CD4-positive, alpha-beta T cell treated with Interferon gamma for 1 hour (primary cell): ENCODE measurements around the gene MTR.
"Not testable (repeated sequence)": the region's sequence is repeated elsewhere in the genome, so short reads cannot be mapped to it uniquely, and the experiment has no call there.

Experiments
- DNase-seq: peaks from one replicate; pipeline ENCODE4 v3.0.0-alpha.2; 2020

MTR gene

GRCh38 chr1:236834876-236835275 lies 39.8 kb downstream of the MTR start:
- DNase-seq, result no peak

GRCh38 chr1:236835491-236835890 lies 40.4 kb downstream of the MTR start:
- no peak for DNase-seq

GRCh38 chr1:236836157-236836556 lies 41.1 kb downstream of the MTR start:
- no peak for DNase-seq

- DNase-seq, result no peak
Observed at GRCh38 chr1:236837115-236837514, 42.0 kb downstream of the MTR start.

GRCh38 chr1:236837897-236838296 lies 42.8 kb downstream of the MTR start:
- DNase-seq, result no peak

DNA sequence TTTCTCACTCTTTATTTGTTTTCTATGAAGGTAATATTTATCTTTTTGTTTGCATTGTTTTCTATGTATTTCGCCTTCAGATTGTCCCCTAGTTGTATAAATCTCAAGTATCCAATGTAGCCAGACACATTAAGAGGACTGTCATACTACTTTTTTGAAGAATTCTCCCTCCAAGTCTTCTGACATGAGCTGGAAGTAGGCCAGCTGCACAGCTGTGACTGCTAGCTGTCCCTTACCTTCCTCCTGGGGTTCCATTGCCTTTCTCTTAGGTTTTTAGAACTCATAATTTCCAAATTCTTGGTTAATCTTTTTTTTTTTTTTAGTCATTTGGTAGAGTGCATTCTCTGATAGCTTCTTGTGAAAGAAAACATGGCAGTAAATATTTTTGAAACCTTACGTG lies 46.2 kb downstream of the MTR start:
- no peak for DNase-seq

DNA sequence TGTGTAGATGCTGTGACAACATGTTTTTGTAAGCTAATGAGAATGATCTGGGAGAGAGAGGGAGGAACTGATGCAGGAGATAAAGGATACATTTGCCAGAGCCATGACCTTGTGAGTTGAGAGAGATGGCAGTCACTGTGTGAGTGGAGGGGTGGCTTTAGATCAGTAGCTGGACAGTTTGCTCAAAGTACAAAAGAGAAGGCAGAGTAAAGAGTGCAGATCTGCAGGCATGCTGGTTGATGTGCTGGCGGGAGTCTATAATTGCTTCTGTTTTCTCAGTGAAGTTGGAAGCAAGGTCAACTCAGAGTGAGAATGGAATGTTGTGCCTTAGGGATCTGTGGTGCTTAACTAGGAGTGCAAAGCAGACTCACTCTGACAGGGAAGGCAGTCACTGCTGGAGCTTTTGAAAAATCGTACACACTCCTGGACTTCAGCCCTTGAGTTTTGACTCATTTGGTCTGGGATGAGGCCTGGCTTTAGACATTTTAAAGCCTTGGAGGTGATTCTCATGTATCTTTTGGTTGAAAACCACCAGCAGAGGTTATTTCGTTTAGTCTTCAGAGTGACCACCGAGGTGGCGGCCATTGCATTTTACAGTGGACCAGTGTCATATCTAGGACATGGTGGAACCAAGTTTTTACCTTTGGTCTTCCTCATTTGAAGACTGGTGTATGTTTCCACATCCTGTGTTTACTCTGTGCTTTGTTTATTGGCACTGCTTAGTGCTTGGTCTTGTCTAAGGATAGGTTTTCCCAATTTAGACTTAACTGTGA lies 49.6 kb downstream of the MTR start:
- DNase-seq, result no peak

DNA sequence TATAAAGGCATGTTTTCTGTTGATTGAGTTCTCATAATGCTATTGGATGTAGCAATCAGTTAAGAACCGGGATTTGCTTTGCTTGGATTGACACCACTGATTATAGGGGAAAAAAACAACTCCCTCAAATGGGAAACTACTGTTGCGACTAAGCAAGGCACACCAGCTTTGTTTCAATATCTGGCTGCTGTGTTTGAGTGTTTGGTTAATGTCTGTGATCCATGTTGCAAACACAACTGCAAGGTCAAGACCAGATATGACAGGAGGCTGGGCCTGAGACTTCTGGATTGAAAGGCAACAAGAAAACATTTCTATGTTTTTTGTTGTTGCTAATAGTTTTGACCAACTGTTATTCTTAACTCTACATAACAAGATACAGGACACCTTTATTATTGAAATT lies 50.7 kb downstream of the MTR start:
- no peak for DNase-seq

DNA sequence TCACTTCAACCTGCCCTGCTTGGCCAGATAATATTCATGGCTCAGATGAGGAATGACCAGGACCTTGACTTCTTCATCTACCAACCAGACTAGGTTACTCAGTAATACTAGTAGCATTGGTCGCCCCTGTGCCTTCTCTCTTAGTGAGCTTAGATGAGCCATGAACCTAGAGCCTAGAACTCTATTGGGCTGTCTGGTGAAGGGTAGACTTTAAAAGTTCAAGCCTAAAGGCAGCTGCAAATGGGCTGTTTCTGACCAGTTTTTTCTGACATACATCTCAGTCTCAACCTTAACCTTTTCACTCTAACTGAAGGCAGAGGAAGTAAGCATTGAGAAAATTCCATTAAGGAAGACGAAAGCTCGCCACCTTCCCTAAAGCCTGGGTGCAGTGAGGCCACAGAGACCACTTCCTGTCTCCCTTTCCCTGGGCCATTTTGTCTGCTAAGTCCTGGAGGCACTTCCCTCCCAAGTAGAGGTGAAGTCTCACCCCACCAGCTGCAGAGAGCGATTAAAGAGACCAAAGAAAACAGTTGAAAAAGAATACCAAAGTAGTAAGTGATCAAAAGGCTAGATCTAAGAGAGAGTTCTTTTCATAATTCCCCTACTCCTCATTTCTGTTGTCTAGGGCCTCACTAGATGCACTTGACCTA lies 53.3 kb downstream of the MTR start:
- DNase-seq, result no peak

GRCh38 chr1:236850077-236850979 lies 55.2 kb downstream of the MTR start:
- DNase-seq, result no peak

DNA sequence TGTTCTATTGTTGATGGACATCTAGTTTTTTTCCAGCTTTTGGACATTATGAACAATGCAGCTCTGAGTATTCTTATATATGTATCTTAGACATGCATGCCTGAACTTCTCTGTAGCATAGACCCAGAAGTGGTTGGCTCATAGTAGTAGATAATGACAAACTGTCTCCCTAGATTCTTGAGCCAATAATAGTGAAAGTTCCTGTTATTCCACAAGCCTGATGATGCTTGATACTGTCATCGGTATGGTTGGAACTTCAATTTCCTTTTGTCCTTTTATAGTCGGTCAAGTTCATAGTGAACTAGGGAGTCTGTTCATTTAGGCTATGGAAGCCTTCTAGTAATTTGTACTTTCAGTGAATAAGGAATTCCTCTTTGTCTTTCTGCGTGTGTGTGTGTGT lies 56.8 kb downstream of the MTR start:
- DNase-seq, result no peak

DNA sequence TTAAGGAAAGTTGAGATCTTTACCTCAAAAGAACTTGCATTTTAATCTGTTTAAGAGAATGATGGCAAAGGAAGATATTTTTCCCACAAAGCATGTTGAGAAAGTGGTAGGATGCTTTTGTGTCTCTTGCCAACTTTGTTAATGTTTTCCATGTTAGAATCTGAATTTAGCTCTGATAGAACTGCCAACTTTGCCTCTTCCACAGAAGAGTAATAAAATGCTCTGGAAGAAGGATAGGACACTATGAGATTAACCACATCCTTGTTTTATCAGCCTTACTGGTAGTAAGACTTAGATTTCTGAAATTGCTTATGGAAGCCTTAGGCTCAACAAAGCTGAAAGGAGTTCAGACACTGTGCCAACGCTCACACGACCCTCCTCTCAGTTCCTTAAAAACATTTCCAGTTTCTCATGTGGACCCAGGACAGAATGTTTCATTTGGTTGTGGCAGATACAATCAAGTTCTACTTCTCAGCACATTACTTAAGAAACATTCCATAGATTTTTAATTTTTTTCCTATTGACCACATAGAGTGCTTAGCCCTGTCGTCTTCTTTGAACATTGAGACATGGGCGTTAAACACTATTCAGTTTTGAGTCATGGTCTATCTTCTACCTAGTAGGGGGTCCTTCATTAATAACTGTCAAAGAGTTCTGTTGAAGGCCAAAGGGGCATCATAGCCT lies 59.0 kb downstream of the MTR start:
- DNase-seq, result no peak

DNA sequence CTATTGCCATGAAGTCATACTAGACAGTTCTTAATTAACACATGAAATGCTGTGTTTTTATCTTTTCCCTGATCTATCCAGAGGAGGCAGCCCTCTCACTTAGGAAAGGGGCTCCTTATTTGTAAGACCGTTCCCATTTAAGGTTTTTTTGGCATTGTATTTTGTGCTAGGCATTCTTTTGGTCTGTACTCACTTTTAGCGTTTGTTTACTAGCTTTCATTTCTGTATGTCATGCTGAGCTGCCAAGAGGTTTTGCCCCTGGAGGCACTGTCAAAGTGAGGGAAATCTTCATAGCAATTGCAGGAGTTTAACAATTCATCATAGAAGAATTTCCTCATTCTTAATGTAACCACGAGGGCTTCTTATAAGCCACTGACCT lies 59.5 kb downstream of the MTR start:
- no peak for DNase-seq

GRCh38 chr1:236856649-236857048 lies 61.6 kb downstream of the MTR start:
- not testable (repeated sequence) for DNase-seq

GRCh38 chr1:236858165-236858564 lies 63.1 kb downstream of the MTR start:
- DNase-seq, result no peak

GRCh38 chr1:236860101-236860500 lies 65.0 kb downstream of the MTR start:
- DNase-seq, result no peak

DNA sequence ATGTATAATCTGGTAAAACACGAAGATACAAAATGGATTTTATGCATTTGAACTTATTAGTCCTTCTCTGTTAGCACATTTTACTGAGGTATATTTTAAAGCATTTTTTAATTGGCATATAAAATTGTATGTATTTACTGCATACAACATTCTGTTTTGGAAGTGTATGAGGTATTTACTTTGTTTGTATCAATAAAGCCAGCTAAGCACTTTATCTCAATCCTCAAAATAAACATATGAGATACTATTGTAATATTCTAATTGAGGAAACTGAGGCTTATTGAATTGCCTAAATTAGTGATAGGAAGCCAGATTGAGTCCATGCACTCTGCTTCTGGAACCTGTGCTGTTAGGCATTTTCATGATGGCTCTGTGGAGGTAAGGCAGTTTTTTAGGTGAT lies 65.6 kb downstream of the MTR start:
- no peak for DNase-seq

DNA sequence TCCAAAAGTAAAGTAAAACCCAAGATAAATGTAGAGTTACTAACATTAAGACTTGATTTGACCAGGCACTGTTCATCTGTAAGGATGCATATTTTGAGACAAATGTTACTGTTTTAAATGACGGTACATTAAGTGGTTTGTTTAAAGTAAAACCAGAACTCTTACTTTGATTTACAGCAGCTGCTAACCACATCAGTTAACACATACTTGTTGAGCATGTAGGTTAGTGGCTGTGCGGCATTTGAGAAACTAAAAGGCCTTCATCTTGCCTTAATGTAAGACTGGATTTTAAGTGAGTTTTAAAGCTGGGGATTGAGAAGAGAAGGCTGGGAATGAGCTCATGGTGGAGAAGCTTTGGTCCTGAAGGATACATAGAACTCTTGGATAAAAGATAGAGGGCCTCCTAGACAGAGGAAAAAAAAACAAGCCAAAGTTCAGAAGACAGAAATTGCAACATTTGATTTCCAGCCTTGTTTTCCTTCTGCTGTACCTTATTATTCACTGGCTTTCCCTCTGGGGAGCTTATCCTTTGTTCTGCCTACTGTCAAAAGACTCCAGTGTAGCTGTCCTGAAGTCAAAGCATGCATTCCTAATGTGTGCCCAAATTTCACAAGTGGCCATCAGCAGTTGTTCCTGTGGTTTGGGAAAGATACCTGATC lies 66.6 kb downstream of the MTR start:
- DNase-seq, result no peak

- no peak for DNase-seq
Observed at GRCh38 chr1:236862219-236862591, 67.1 kb downstream of the MTR start.

GRCh38 chr1:236862615-236863211 lies 67.6 kb downstream of the MTR start:
- DNase-seq, result no peak

- no peak for DNase-seq
Observed at GRCh38 chr1:236864211-236864610, 69.1 kb downstream of the MTR start.
